Fibroblast of skin of right biceps (primary cell): ENCODE measurements around the gene ADAMTS2.

Experiments used
- DNase-seq: peaks from one replicate; pipeline ENCODE4 v3.0.0-alpha.2; 2013

The ADAMTS2 gene

DNA sequence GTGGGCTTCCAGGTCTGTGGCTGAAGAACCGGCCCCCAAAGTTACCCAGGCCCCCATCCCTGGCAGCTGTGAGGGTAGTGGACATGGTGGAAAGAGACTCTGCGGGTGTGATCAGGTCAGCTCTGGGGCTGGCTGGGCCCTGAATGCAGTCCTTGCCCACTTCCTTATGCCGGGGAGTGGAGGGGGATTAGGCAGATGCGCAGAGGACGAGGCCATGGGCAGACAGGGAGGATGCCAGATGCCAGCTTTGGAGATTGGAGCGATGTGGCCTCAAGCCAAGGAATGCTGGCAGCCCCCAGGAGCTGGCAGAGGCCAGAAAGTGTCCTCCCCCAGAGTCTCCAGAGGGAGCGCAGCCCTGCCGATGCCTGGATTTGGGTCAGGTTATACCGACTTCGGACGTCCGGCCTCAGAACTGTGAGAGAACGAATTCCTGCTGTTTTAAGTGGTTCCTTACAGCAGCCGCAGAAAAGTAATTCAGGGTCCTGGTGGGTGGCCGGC, 69.8 kb downstream of the ADAMTS2 start:
- no peak for DNase-seq

GRCh38 chr5:179274321-179275315, 70.6 kb downstream of the ADAMTS2 start:
- DNase-seq: no peak

- no peak for DNase-seq
These were observed 71.7 kb downstream of the ADAMTS2 start for GRCh38 chr5:179273441-179274145.

GRCh38 chr5:179273073-179273435, 72.2 kb downstream of the ADAMTS2 start:
- DNase-seq: no peak

GRCh38 chr5:179272326-179273072, 72.8 kb downstream of the ADAMTS2 start:
- DNase-seq: no peak

GRCh38 chr5:179271821-179272325, 73.4 kb downstream of the ADAMTS2 start:
- DNase-seq: no peak

DNA sequence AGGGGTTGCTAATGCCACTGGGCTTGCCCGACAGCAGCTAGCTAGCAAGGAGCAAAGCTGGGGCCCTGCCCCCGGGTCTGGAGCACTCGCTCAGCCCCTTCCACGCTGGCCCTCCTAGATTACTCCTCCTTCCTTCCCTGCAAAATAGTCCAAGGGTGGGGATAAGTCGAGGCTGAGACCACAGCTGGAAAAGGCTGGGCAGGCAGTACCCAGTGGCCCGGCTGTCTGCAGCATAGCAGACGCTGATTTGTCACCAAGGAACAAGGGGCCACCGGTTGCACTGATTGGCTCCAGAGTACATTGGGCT, 73.9 kb downstream of the ADAMTS2 start:
- no peak for DNase-seq

DNA sequence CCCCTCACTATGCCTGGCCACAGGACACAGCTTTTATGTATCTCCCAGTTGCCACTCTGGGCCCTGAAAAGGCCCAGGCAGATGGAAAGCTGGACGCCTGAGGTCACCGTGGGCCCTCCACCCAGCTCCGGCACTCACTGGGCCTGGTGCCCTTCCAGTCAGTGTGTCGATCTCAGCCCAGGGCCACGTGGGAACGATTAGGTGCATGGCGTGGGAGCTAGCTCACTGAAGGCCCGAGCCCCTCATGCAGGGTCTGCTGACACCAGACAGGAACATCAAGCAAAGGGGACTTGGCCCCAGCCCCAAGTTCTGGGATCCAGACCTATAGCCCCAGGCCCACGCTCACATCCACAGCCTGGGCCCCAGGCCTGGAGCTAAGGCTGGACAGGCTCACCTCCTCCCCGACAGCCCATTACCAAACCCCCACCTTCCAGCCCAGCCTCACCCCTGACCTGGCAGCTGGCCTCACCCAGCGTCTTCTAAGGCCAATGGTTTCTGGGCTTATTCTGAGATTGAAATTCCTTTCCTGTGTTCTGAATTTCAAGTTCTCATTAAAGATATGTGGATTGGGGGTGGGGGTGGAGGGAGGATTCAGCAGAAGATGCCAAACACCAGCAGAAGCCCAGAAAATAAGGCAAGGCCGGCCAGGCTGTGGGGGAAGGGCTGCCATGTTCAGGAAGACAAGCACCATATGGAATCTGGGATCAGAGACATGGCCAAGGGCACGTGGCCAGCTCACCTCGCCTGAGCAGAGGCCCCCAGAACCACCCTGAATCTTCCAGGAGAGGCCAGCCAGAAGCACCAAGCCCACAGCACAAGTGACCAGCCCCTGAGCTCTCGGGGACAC, 74.5 kb downstream of the ADAMTS2 start:
- peak; percentile 68 for DNase-seq

GRCh38 chr5:179269781-179270543, 75.3 kb downstream of the ADAMTS2 start:
- DNase-seq: no peak

DNA sequence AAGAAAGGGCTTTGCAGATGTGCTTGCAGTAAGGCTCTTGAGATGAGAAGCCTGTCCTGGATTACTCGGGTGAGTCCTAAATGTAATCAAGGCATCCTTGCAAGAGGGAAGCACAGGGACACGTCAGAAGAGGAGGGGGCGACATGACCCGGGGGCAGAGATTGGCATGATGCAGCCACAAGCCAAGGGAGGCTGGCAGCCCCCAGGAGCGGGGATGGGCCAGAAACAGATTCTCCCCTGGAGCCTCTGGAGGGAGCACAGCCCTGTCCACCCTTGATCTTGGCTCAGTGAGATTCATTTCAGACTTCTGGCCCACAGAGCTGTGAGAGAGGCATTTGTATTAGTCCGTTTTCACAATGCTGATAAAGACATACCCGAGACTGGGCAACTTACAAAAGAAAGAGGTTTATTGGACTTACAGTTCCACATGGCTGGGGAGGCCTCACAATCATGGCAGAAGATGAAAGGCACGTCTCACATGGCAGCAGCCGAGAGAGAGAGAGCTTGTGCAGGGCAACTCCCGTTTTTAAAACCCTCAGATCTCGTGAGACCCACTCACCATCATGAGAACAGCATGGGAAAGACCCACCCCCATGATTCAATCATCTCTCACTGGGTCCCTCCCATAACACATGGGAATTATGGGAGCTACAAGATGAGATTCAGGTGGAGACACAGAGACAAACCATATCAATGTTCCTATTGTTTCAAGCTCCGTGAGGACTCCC, 76.1 kb downstream of the ADAMTS2 start:
- peak; percentile 31 for DNase-seq

DNA sequence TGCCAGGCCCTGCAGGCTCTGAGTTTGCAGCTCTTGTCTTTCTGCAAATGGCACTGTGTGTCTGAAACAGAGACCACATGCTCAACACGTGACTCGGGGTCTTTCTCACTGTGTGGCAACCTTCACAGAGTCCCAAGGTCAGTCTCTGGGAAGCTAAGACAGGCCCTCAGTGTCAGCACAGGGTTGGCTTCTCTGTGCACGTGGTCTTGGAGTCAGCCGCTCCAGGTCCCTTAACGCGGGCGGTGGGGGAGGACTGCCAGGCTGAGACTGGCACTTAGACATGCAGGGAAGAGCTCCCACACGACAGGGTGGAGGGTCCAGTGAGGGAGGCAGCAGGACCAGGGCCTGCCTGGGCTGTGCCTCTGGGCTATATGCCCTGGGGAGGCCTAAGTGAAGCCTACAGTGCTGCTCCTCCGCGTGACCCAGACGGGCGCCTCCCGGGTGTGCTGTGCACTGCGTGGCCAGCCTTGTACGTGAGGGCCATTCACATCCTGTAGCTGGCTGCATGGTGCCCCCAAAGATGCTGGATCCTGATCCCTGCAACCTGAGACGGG, 76.8 kb downstream of the ADAMTS2 start:
- DNase-seq: no peak

GRCh38 chr5:179267671-179268083, 77.6 kb downstream of the ADAMTS2 start:
- DNase-seq: peak; percentile 49

GRCh38 chr5:179267071-179267670, 78.1 kb downstream of the ADAMTS2 start:
- DNase-seq: no peak

GRCh38 chr5:179266291-179267070, 78.8 kb downstream of the ADAMTS2 start:
- peak; percentile 46 for DNase-seq

DNA sequence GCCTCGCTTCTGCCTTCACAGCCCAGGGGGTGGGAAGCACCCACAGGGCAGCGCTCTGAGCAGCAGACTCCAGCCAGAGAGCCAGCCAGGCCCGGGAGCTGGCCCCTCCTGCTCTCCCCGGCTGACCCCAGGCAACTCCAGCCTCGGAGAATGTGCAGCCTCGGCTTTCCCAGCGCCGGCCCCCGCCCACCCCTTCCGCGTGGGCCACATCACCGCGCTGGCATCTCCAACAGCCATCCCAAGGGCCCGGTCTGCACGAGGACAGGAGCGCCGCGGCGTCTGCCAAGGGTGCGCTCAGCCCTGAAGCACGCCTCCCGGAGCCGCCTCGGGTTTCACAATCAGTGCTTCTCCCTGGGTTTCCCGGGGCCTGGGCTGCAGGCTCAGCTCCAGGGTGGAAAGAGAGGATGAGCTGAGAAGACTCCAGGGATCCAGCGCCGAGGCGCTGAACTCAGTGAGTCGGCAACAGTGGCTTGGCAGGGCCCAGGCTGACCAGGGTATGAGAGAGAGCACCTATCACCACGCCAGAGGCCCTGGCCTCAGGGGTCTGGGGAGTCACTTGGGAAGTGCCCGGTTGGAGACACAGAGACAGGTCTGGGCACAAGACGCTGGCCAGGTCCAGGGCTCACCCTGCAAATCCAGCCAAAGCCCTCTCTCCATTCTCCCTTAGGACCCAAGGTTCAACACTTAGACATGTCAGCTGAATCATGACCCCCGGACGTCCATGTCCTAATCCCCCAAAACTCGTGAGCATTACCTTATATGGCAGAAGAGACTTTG, 79.6 kb downstream of the ADAMTS2 start:
- DNase-seq: peak; percentile 99

DNA sequence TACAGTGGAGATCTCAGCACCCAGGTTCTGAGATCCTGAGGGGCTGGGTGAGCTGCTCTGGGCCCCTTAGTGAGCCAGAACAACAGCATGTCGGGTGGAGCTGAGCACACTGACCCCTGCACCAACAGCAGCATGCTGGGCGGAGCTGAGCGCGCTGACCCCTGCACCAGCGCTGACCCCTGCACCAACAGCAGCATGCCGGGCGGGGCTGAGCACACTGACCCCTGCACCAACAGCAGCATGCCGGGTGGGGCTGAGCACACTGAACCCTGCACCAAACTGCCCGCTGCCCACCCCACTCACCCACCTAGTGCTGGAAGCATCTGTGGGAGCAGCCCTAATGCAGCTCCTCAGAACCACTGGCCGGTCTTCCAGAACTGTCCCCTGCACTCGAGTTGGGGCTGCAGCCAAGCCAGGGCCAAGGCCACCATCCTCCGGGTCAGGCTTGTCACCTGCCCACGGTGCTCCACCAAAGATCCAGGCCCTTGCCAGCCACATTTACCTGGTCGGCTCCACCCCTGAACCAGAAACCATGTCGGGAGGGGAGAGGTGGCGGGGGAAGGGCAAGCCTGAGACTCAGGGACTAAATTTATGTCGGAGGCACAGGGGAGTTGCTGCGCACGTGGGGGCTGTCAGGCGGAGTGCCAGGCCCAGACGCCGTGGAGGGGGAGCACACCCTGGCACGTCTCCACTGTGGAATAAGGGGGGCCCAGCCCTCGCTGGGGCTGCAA, 80.3 kb downstream of the ADAMTS2 start:
- DNase-seq: no peak

GRCh38 chr5:179264053-179264782, 81.0 kb downstream of the ADAMTS2 start:
- no peak for DNase-seq
